K562 (cell line): ENCODE measurements around the gene RTN4. TPM values are rescaled to one million over a fixed set of nuclear protein-coding genes. Genes with fewer than 3 reads are reported as not detected.

Source experiments
- ATAC-seq: fragments of 200-7000 bp; cut with Tn5 transposase; 3 replicates; pipeline ENCODE4 v1.9.1; 2020; ENCODE audit warnings: moderate library complexity
- BruUV-seq: library from RNA; stranded (reverse); fragments of 400-500 nt; replicated peaks from 2 replicates; lab custom pipeline; 2021; lab: Mats Ljungman, UMichigan
- CTCF ChIA-PET: fragments of 300-600 bp; formaldehyde crosslinking; extraction: SDS; loops from one replicate; lab custom pipeline; 2021; ENCODE audit warnings: low intra/inter-chr PET ratio; lab: Yijun Ruan, JAX
- POLR2A ChIA-PET: fragments of 300-600, 350-650 bp; sonication (Branson Sonifier 250); formaldehyde crosslinking; extraction: SDS; loops from one replicate; lab custom pipeline; 2021; ENCODE audit warnings: antibody characterized with exemption, inconsistent platforms; lab: Yijun Ruan, JAX
- DNase-seq, 4 experiments: peaks; one replicate each; pipeline versions ENCODE4 v3.0.0 to v3.0.0-alpha.2; 2011 to 2018; ENCODE audit warnings: low spot score in 3 of 4, mixed read lengths in 3 of 4; ENCODE audit errors: extremely low read depth in 1 of 4
- FAIRE-seq: peaks from 2 replicates; lab custom pipeline; 2011; peaks lifted over from hg19 to GRCh38; lab: Jason Lieb, UNC
- H2AFZ ChIP-seq: 2 replicates; pipeline ENCODE4 v1.6.0; 2011; ENCODE audit warnings: low read depth, low read length, control low read depth, inconsistent platforms
- H3K27ac ChIP-seq: fragments of 200-600 bp; 3 replicates; pipeline ENCODE4 v1.8.0; 2011; ENCODE audit warnings: low read depth, mild to moderate bottlenecking, control low read depth, inconsistent platforms, low read length, moderate library complexity, mixed read lengths; ENCODE audit errors: extremely low read depth
- H3K27me3 ChIP-seq, 2 experiments: fragments of 300-600 bp in 1 of 2; 2 replicates in 1 of 2; 3 replicates in 1 of 2; pipeline versions ENCODE4 v1.6.0 to v1.8.0; 2011; ENCODE audit warnings: inconsistent platforms in 2 of 2, low read length in 2 of 2, mild to moderate bottlenecking in 1 of 2, mixed read lengths in 1 of 2, moderate library complexity in 1 of 2; ENCODE audit not compliant: control insufficient read depth in 2 of 2, insufficient read depth in 2 of 2
- H3K36me3 ChIP-seq: fragments of 300-600 bp; 3 replicates; pipeline ENCODE4 v1.8.0; 2011; ENCODE audit warnings: mild to moderate bottlenecking, low read length, inconsistent platforms; ENCODE audit not compliant: control insufficient read depth, insufficient read depth
- H3K4me1 ChIP-seq, 2 experiments: fragments of 200-600 bp in 1 of 2; replicated peaks in 1 of 2; 2 replicates in 1 of 2; 3 replicates in 1 of 2; pipeline versions ENCODE4 v1.5.1 to v1.8.0; 2011; ENCODE audit warnings: inconsistent platforms in 2 of 2, low read length in 2 of 2, mild to moderate bottlenecking in 1 of 2, mixed read lengths in 1 of 2, moderate library complexity in 1 of 2; ENCODE audit not compliant: control insufficient read depth in 2 of 2, insufficient read depth in 2 of 2
- H3K4me2 ChIP-seq: 2 replicates; pipeline ENCODE4 v1.6.1; 2011; ENCODE audit warnings: low read length, control low read depth, inconsistent platforms, mixed read lengths; ENCODE audit not compliant: insufficient read depth
- H3K4me3 ChIP-seq: fragments of 200-600 bp; sonication (generic), shearing (Covaris generic); 2 replicates; pipeline ENCODE4 v1.5.1; 2016; ENCODE audit warnings: control low read depth, inconsistent platforms
- H3K79me2 ChIP-seq: fragments of 200-600 bp; 3 replicates; pipeline ENCODE4 v1.8.0; 2011; ENCODE audit warnings: low read length, inconsistent platforms; ENCODE audit not compliant: control insufficient read depth, insufficient read depth
- H3K9ac ChIP-seq, 2 experiments: 2 replicates each; pipeline versions ENCODE4 v1.6.0 to v1.6.1; 2011; ENCODE audit warnings: low read depth in 2 of 2, low read length in 2 of 2, control low read depth in 1 of 2, inconsistent platforms in 1 of 2, mild to moderate bottlenecking in 1 of 2, mixed read lengths in 1 of 2; ENCODE audit not compliant: insufficient read depth in 1 of 2
- H3K9me1 ChIP-seq: one replicate; pipeline ENCODE4 v1.6.0; 2011; ENCODE audit warnings: inconsistent platforms, mild to moderate bottlenecking, low read length, moderate library complexity; ENCODE audit not compliant: control insufficient read depth, insufficient read depth
- H3K9me3 ChIP-seq: replicated peaks from 2 replicates; pipeline ENCODE4 v1.5.1; 2011; ENCODE audit warnings: low read depth, low read length, inconsistent platforms; ENCODE audit not compliant: control insufficient read depth, insufficient read depth
- H4K20me1 ChIP-seq: replicated peaks from 2 replicates; pipeline ENCODE4 v1.6.1; 2011; ENCODE audit warnings: low read length, inconsistent platforms, mixed read lengths; ENCODE audit not compliant: control insufficient read depth, insufficient read depth
- CBFA2T2 ChIP-seq: fragments of 450-650 bp; conservative IDR thresholded peaks from 2 replicates; pipeline ENCODE4 v1.6.1; 2017; ENCODE audit warnings: mild to moderate bottlenecking
- E2F8 ChIP-seq: fragments of 450-650 bp; IDR thresholded peaks from 2 replicates; pipeline ENCODE4 v1.7.1; 2018; ENCODE audit warnings: mild to moderate bottlenecking, low read depth; ENCODE audit not compliant: partially characterized antibody
- RBBP5 ChIP-seq: fragments of 200-600 bp; sonication (generic); IDR thresholded peaks from 2 replicates; pipeline ENCODE4 v1.6.1; 2012; ENCODE audit warnings: borderline replicate concordance, mild to moderate bottlenecking, low read length, control low read depth, inconsistent platforms; ENCODE audit not compliant: insufficient read depth, poor library complexity, severe bottlenecking
- TBP ChIP-seq: optimal IDR thresholded peaks from 2 replicates; pipeline ENCODE3; 2011; ENCODE audit warnings: low read depth, low read length, improper control_type of control experiment
- ZNF3 ChIP-seq: fragments of 250-450 bp; sonication (Bioruptor Pico); IDR thresholded peaks from 2 replicates; pipeline ENCODE4 v1.5.0; 2021; ENCODE audit warnings: mild to moderate bottlenecking, moderate library complexity
- whole genome bisulfite sequencing: fragments of 100-300 bp; shearing (Covaris generic); methylation state at CpG from one replicate; pipeline ENCODE4 v1.1.6; 2016; ENCODE audit warnings: low coverage, mixed read lengths; ENCODE audit not compliant: insufficient coverage; ENCODE audit errors: missing lambda C conversion rate; 5-methylcytosine and 5-hydroxymethylcytosine counted together
- in situ Hi-C: fragments of 300-500 bp; cut with MboI; formaldehyde crosslinking; loops from 4 replicates; pipeline ENCODE4 v1.15.0; 2018; ENCODE audit warnings: inconsistent platforms, mixed read lengths
- intact Hi-C: fragments of 100-400 bp; cut with micrococcal nuclease; formaldehyde crosslinking; loops from 2 replicates; pipeline ENCODE4 v1.14.2; 2022
- polyA plus RNA-seq, 8 experiments: library from polyadenylated mRNA; depleted of rRNA in 4 of 8; stranded (reverse) in 5 of 8; unstranded in 3 of 8; fragments of >200 nt; fragmentation: Nextera tagmentation in 2 of 8; fragmentation: Illumina TruSeq in 1 of 8; extraction: Ambion mirVana in 2 of 8; extraction: Trizol in 1 of 8; gene quantifications; 2 replicates each; pipeline versions ENCODE4 v1.2.1 to v1.2.3, GENCODE V29; 2011 to 2014; ENCODE audit warnings: inconsistent platforms in 1 of 8, missing spikeins in 1 of 8
- total RNA-seq, 7 experiments: library from RNA; depleted of rRNA in 6 of 7; stranded (reverse); fragments of >200 nt in 6 of 7; fragmentation: Illumina TruSeq in 2 of 7; extraction: Trizol in 2 of 7; gene quantifications; 2 replicates each; pipeline versions ENCODE4 v1.2.1 to v1.2.3, GENCODE V29; 2011 to 2021; ENCODE audit warnings: low replicate concordance in 1 of 7

The RTN4 gene
- total and polyA plus RNA-seq, 9 of the 15 experiments (the other 6 are each of a cell fraction or from before 2014, with no cell fraction given): 73.0 to 248 (median 116) TPM

- ATAC-seq (no peak), DNase-seq (no peak), FAIRE-seq (no peak)
- in situ Hi-C loops (no loop called here), intact Hi-C loops (no loop called here)
- Histone ChIP-seq H3K27ac (no peak overlapping the region), H3K4me3 (no peak overlapping the region), H3K4me2 (no peak overlapping the region), H3K79me2 (no peaks in the 10 kb centered on the region), H3K36me3 (no peaks in the 10 kb centered on the region), H3K9ac (no peak overlapping the region), H2AFZ (no peak overlapping the region), H3K4me1 (no peaks in the 10 kb centered on the region), H4K20me1 (no peaks in the 10 kb centered on the region), H3K9me3 (no peaks in the 10 kb centered on the region; the same call in 1 of the 2 replicates), H3K27me3 (no peaks in the 10 kb centered on the region), H3K9me1 (no peaks in the 10 kb centered on the region)
- BruUV-seq: no TSS peak
- WGBS: 38% methylated on average over 2 of the region's 2 CpGs
- ChIA-PET CTCF (no interaction called here), POLR2A (interaction anchor here (1.0 kb wide), 1 partner anchor 12 kb away, joined by 4 read pairs; no protein-coding TSS in a partner anchor)
- TF ChIP-seq ZNF3 (CRISPR knock-in tag) (no peak), TBP (no peak), RBBP5 (no peak), E2F8 (no peak), CBFA2T2 (no peak)
Measured at GRCh38 chr2:55078956-55079355, 28.7 kb upstream of the RTN4 start.
